SJSA1 (cell line): ENCODE measurements around the gene SYCP2L. TPM values are rescaled to one million over a fixed set of nuclear protein-coding genes. Genes with fewer than 3 reads are reported as not detected.
A peak's percentile ranks its signal among the peaks of the same experiment; 100 is the strongest.
"Not testable (repeated sequence)": the region's sequence is repeated elsewhere in the genome, so short reads cannot be mapped to it uniquely, and the experiment has no call there.

ENCODE experiments used
- DNase-seq, 2 experiments: peaks; one replicate each; pipeline ENCODE4 v3.0.0-alpha.2; 2015 to 2020; ENCODE audit warnings: low spot score in 2 of 2, low read depth in 1 of 2
- H3K27ac ChIP-seq: fragments of 250-450 bp; sonication (Bioruptor Pico); 2 replicates; pipeline ENCODE4 v1.5.1; 2020; ENCODE audit warnings: mild to moderate bottlenecking, moderate library complexity
- H3K27me3 ChIP-seq: fragments of 250-450 bp; sonication (Bioruptor Pico); replicated peaks from 2 replicates; pipeline ENCODE4 v1.5.1; 2020; ENCODE audit warnings: mild to moderate bottlenecking, moderate library complexity
- H3K36me3 ChIP-seq: fragments of 250-450 bp; sonication (Bioruptor Pico); 2 replicates; pipeline ENCODE4 v1.5.1; 2020; ENCODE audit warnings: mild to moderate bottlenecking
- H3K4me1 ChIP-seq: fragments of 250-450 bp; sonication (Bioruptor Pico); replicated peaks from 2 replicates; pipeline ENCODE4 v1.6.1; 2021; ENCODE audit warnings: mild to moderate bottlenecking
- H3K4me3 ChIP-seq: fragments of 250-450 bp; sonication (Bioruptor Pico); 2 replicates; pipeline ENCODE4 v1.5.1; 2020; ENCODE audit warnings: mild to moderate bottlenecking
- H3K9me3 ChIP-seq: fragments of 250-450 bp; sonication (Bioruptor Pico); replicated peaks from 2 replicates; pipeline ENCODE4 v1.5.1; 2020; ENCODE audit warnings: mild to moderate bottlenecking
- total RNA-seq: library from RNA; depleted of rRNA; stranded (reverse); fragments of >200 nt; shearing (Covaris generic); gene quantifications from 2 replicates; pipeline ENCODE4 v1.2.3, GENCODE V29; 2014

Gene SYCP2L
- total RNA-seq, 1 experiment from 2014 or later = 1.0 TPM

- Histone ChIP-seq H3K9me3 (no peaks in the 10 kb centered on the region), H3K27ac (no peak overlapping the region), H3K4me3 (no peak overlapping the region), H3K36me3 (no peaks in the 10 kb centered on the region), H3K4me1 (no peaks in the 10 kb centered on the region), H3K27me3 (no peaks in the 10 kb centered on the region)
- no peak for DNase-seq
These were observed 90.5 kb downstream of the SYCP2L start for GRCh38 chr6:10977231-10977968.

- Histone ChIP-seq H3K9me3 (no peaks in the 10 kb centered on the region), H3K36me3 (no peaks in the 10 kb centered on the region), H3K27ac (no peak overlapping the region), H3K4me3 (no peak overlapping the region), H3K27me3 (no peaks in the 10 kb centered on the region), H3K4me1 (no peaks in the 10 kb centered on the region)
- DNase-seq = no peak
These were observed 92.8 kb downstream of the SYCP2L start for GRCh38 chr6:10979603-10980002.

- Histone ChIP-seq H3K27ac (no peak overlapping the region), H3K36me3 (no peaks in the 10 kb centered on the region), H3K4me1 (no peaks in the 10 kb centered on the region), H3K27me3 (no peaks in the 10 kb centered on the region), H3K9me3 (no peaks in the 10 kb centered on the region), H3K4me3 (no peak overlapping the region)
- no peak for DNase-seq
These were observed 94.6 kb downstream of the SYCP2L start for GRCh38 chr6:10981409-10981808.

- not testable (repeated sequence) for H3K27me3 ChIP-seq, H3K4me1 ChIP-seq, H3K27ac ChIP-seq, H3K9me3 ChIP-seq, H3K4me3 ChIP-seq, H3K36me3 ChIP-seq, DNase-seq
These were observed 98.1 kb downstream of the SYCP2L start for GRCh38 chr6:10984959-10985358.

GRCh38 chr6:10989587-10989986 is 102.7 kb downstream of the SYCP2L start:
- no peaks in the 10 kb centered on the region for H3K36me3 ChIP-seq
- H3K9me3 ChIP-seq = no peaks in the 10 kb centered on the region
- H3K27ac ChIP-seq = no peak overlapping the region
- no peaks in the 10 kb centered on the region for H3K4me1 ChIP-seq
- no peaks in the 10 kb centered on the region for H3K27me3 ChIP-seq
- H3K4me3 ChIP-seq = no peak overlapping the region
- DNase-seq = no peak

- no peak overlapping the region for H3K27ac ChIP-seq
- H3K4me3 ChIP-seq = no peak overlapping the region
- no peak for DNase-seq
- H3K4me1 ChIP-seq = no peaks in the 10 kb centered on the region
- H3K36me3 ChIP-seq = no peaks in the 10 kb centered on the region
- H3K9me3 ChIP-seq = no peaks in the 10 kb centered on the region
- no peaks in the 10 kb centered on the region for H3K27me3 ChIP-seq
These were observed 104.3 kb downstream of the SYCP2L start for GRCh38 chr6:10991115-10991514.

GRCh38 chr6:10993896-10994295 is 107.0 kb downstream of the SYCP2L start:
- Histone ChIP-seq H3K4me1 (no peaks in the 10 kb centered on the region), H3K9me3 (no peaks in the 10 kb centered on the region), H3K36me3 (no peaks in the 10 kb centered on the region), H3K4me3 (no peak overlapping the region), H3K27me3 (no peaks in the 10 kb centered on the region), H3K27ac (no peak overlapping the region)
- no peak for DNase-seq

- DNase-seq = no peak
- Histone ChIP-seq H3K9me3 (no peaks in the 10 kb centered on the region), H3K27ac (no peak overlapping the region), H3K36me3 (no peaks in the 10 kb centered on the region), H3K4me3 (no peak overlapping the region), H3K27me3 (no peaks in the 10 kb centered on the region), H3K4me1 (peaks cover 10% of the 10 kb centered on the region)
These were observed 108.4 kb downstream of the SYCP2L start for GRCh38 chr6:10995114-10995707.

- H3K4me3 ChIP-seq = no peak overlapping the region
- peaks cover 16% of the 10 kb centered on the region for H3K4me1 ChIP-seq
- H3K27ac ChIP-seq = no peak overlapping the region
- no peaks in the 10 kb centered on the region for H3K9me3 ChIP-seq
- H3K27me3 ChIP-seq = no peaks in the 10 kb centered on the region
- H3K36me3 ChIP-seq = no peaks in the 10 kb centered on the region
- DNase-seq = peak; percentile 61 to 79
These were observed 113.1 kb downstream of the SYCP2L start for GRCh38 chr6:10999994-11000393.

- no peak overlapping the region for H3K27ac ChIP-seq
- no peaks in the 10 kb centered on the region for H3K36me3 ChIP-seq
- H3K9me3 ChIP-seq = no peaks in the 10 kb centered on the region
- no peak overlapping the region for H3K4me3 ChIP-seq
- peaks cover 21% of the 10 kb centered on the region for H3K4me1 ChIP-seq
- no peaks in the 10 kb centered on the region for H3K27me3 ChIP-seq
- DNase-seq = no peak
These were observed 115.3 kb downstream of the SYCP2L start for GRCh38 chr6:11002176-11002575.

- not testable (repeated sequence) for H3K27me3 ChIP-seq, DNase-seq
These were observed 116.4 kb downstream of the SYCP2L start for GRCh38 chr6:11003297-11003696.

GRCh38 chr6:11006061-11006460 is 119.2 kb downstream of the SYCP2L start:
- Histone ChIP-seq H3K36me3 (no peaks in the 10 kb centered on the region), H3K27ac (no peak overlapping the region), H3K4me3 (no peak overlapping the region), H3K9me3 (no peaks in the 10 kb centered on the region), H3K27me3 (no peaks in the 10 kb centered on the region), H3K4me1 (peaks cover 37% of the 10 kb centered on the region)
- no peak for DNase-seq

More at GRCh38 chr6:11003297-11003696, 116.4 kb downstream of the SYCP2L start:
- H3K4me1 ChIP-seq = peaks cover 32% of the 10 kb centered on the region
- H3K4me3 ChIP-seq, H3K36me3 ChIP-seq, H3K9me3 ChIP-seq, H3K27ac ChIP-seq: not testable (repeated sequence)

- Histone ChIP-seq H3K36me3 (no peaks in the 10 kb centered on the region), H3K27ac (peak overlapping the region; percentile 74), H3K4me1 (peaks cover 37% of the 10 kb centered on the region), H3K4me3 (no peak overlapping the region), H3K9me3 (no peaks in the 10 kb centered on the region), H3K27me3 (no peaks in the 10 kb centered on the region)
- DNase-seq = peak in 1 of 2 experiments; percentile 57
These were observed 121.1 kb downstream of the SYCP2L start for GRCh38 chr6:11007715-11008608.

- Histone ChIP-seq H3K27ac (peak overlapping the region; percentile 74), H3K36me3 (no peaks in the 10 kb centered on the region), H3K27me3 (no peaks in the 10 kb centered on the region), H3K9me3 (no peaks in the 10 kb centered on the region), H3K4me3 (no peak overlapping the region), H3K4me1 (peaks cover 37% of the 10 kb centered on the region)
- DNase-seq = peak in 1 of 2 experiments; percentile 40
These were observed 122.0 kb downstream of the SYCP2L start for GRCh38 chr6:11008821-11009220.
